SJCRH30 (cell line): Measurements from ENCODE around the gene EARS2. TPM values are rescaled to one million over a fixed set of nuclear protein-coding genes. Genes with fewer than 3 reads are reported as not detected.
A peak's percentile ranks its signal among the peaks of the same experiment; 100 is the strongest.
"Not testable (repeated sequence)": the region's sequence is repeated elsewhere in the genome, so short reads cannot be mapped to it uniquely, and the experiment has no call there.

Source experiments
- DNase-seq, 2 experiments: peaks; one replicate each; pipeline ENCODE4 v3.0.0-alpha.2; 2015 to 2020
- H3K27ac ChIP-seq: fragments of 250-450 bp; sonication (Bioruptor Pico); 2 replicates; pipeline ENCODE4 v1.5.1; 2020; ENCODE audit warnings: mild to moderate bottlenecking, moderate library complexity
- H3K27me3 ChIP-seq: fragments of 250-450 bp; sonication (Bioruptor Pico); 2 replicates; pipeline ENCODE4 v1.5.1; 2020; ENCODE audit warnings: mild to moderate bottlenecking, moderate library complexity
- H3K36me3 ChIP-seq: fragments of 250-450 bp; sonication (Bioruptor Pico); 2 replicates; pipeline ENCODE4 v1.5.1; 2020; ENCODE audit warnings: mild to moderate bottlenecking, moderate library complexity
- H3K4me1 ChIP-seq: fragments of 250-450 bp; sonication (Bioruptor Pico); 2 replicates; pipeline ENCODE4 v1.5.1; 2020; ENCODE audit warnings: mild to moderate bottlenecking, moderate library complexity
- H3K4me3 ChIP-seq: fragments of 250-450 bp; sonication (Bioruptor Pico); 2 replicates; pipeline ENCODE4 v1.5.1; 2020; ENCODE audit warnings: mild to moderate bottlenecking, moderate library complexity
- H3K9me3 ChIP-seq: fragments of 250-450 bp; sonication (Bioruptor Pico); replicated peaks from 2 replicates; pipeline ENCODE4 v1.5.1; 2020; ENCODE audit warnings: mild to moderate bottlenecking, moderate library complexity
- total RNA-seq: library from RNA; depleted of rRNA; stranded (reverse); fragments of >200 nt; shearing (Covaris generic); gene quantifications from 2 replicates; pipeline ENCODE4 v1.2.3, GENCODE V29; 2014; rRNA removed

Gene EARS2
- total RNA-seq: 24.1 and 25.9 TPM in 2 replicates

GRCh38 chr16:23556881-23557778 is at the start of gene EARS2, which contains the start of gene UBFD1:
Gene EARS2 (minus strand): TSS chr16:23557350. CDS start chr16:23557343, 7 bp downstream.
Gene UBFD1 (plus strand): TSS chr16:23557727. CDS start chr16:23557743, 16 bp downstream.
- peaks cover 25% of the 10 kb centered on the region for H3K36me3 ChIP-seq
- no peaks in the 10 kb centered on the region for H3K9me3 ChIP-seq
- no peaks in the 10 kb centered on the region for H3K27me3 ChIP-seq
- peak within 1 kb of the TSS; percentile 91 for H3K27ac ChIP-seq
- DNase-seq: peak; percentile 98
- H3K4me3 ChIP-seq: peak within 1 kb of the TSS; percentile 95
- H3K4me1 ChIP-seq: no peaks in the 10 kb centered on the region

DNA sequence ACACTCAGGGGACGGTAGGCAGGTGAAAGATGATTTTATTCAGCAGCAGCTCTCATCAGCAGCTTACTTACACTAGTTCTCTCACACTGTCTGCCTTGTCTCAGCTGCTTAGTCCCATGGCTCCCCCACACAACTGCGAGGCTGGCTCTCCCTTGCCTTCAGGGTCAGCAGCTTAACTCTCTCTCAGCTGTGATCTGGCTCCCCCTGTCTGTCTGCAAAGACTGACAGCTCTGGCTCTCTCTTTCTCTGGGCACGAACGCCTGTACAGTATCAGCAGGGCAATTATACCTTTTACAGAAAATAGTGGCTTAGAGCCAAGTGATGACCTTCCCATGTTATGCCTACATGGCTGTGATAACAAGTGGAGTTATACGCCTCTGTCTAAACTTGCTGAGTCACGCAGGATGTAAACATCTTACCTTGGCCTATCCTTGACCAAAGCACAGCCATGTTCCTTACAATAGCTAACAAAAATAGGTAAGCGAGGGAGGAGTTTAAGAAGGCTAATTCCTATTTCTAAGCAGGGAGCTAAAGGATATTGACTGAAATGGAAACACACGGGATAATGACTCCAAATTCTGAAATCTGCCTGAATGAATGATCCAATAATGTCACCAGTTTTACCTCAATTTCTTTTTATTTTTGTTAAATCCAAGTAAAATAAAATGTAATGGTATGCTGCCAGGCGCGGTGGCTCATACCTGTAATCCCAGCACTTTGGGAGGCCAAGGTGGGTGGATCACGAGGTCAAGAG is 40.0 kb upstream of the EARS2 start:
- no peaks in the 10 kb centered on the region; the same call in 1 of the 2 replicates for H3K4me1 ChIP-seq
- H3K9me3 ChIP-seq: no peaks in the 10 kb centered on the region
- no peak overlapping the region for H3K4me3 ChIP-seq
- DNase-seq: peak in 1 of 2 experiments; percentile 16
- no peaks in the 10 kb centered on the region for H3K27me3 ChIP-seq
- H3K36me3 ChIP-seq: peaks cover 17% of the 10 kb centered on the region
- no peak overlapping the region for H3K27ac ChIP-seq

- peaks cover 28% of the 10 kb centered on the region for H3K36me3 ChIP-seq
- H3K4me1 ChIP-seq: no peaks in the 10 kb centered on the region; the same call in 1 of the 2 replicates
- H3K27me3 ChIP-seq: no peaks in the 10 kb centered on the region
- peak within 1 kb of the TSS; percentile 89 for H3K4me3 ChIP-seq
- DNase-seq: peak; percentile 81 to 89
- peak within 1 kb of the TSS; percentile 61 for H3K27ac ChIP-seq
- H3K9me3 ChIP-seq: no peaks in the 10 kb centered on the region
These were observed 39.0 kb upstream of the EARS2 start, which contains the start of gene NDUFAB1 for GRCh38 chr16:23595951-23596720. Gene NDUFAB1 (minus strand): TSS chr16:23596316. CDS start chr16:23596290, 26 bp downstream.

- H3K27me3 ChIP-seq: no peaks in the 10 kb centered on the region
- DNase-seq: peak in 1 of 2 experiments; percentile 8
- H3K4me1 ChIP-seq: no peaks in the 10 kb centered on the region; the same call in 1 of the 2 replicates
- peaks cover 32% of the 10 kb centered on the region for H3K36me3 ChIP-seq
- H3K9me3 ChIP-seq: no peaks in the 10 kb centered on the region
- H3K4me3 ChIP-seq: peak overlapping the region; percentile 89
- H3K27ac ChIP-seq: peak overlapping the region; percentile 61
These were observed 38.2 kb upstream of the EARS2 start for GRCh38 chr16:23595246-23595950.

DNA sequence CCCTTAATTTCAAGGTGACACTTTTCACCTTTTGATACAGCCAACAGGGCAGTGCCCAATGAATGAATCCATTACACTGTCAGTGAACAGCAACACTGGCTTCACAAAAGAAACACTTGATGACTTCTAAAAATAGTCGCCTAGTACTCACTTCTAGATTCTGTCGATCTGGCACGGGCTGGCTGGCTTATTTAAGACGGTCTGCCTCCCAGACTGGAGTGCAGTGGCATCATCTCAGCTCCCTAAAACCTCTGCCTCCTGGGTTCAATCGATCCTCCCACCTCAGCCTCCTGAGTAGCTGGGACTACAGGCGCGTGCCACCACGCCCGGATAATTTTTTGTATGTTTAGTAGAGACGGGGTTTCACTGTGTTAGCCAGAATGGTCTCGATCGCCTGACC is 37.0 kb upstream of the EARS2 start:
- Histone ChIP-seq H3K9me3 (no peaks in the 10 kb centered on the region), H3K4me1 (no peaks in the 10 kb centered on the region; the same call in 1 of the 2 replicates), H3K27me3 (no peaks in the 10 kb centered on the region), H3K4me3 (no peak overlapping the region), H3K27ac (no peak overlapping the region), H3K36me3 (peaks cover 36% of the 10 kb centered on the region)
- DNase-seq: no peak

DNA sequence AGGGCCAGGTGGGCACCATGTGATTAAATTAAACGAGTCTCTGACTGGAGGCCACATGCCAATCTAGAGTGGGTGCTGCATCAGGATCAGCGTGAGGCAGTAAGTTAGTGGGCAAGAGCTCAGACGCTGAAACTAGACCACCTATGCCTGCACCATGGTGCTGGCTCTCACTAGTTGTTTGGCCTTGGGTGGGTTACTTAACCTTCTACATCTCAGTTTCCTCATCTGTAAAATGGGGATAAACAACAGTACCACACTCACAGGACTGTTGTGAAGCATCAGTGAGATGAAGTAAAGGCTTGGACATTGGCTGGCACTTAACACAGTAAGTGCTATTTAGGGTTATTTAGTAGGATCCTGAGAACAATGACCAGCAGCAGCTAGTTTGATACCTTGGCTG is 33.0 kb upstream of the EARS2 start:
- H3K4me3 ChIP-seq: no peak overlapping the region
- H3K36me3 ChIP-seq: peaks cover 54% of the 10 kb centered on the region
- H3K9me3 ChIP-seq: no peaks in the 10 kb centered on the region
- H3K27me3 ChIP-seq: no peaks in the 10 kb centered on the region
- no peak for DNase-seq
- no peaks in the 10 kb centered on the region; the same call in 1 of the 2 replicates for H3K4me1 ChIP-seq
- no peak overlapping the region for H3K27ac ChIP-seq

- DNase-seq: no peak
- H3K4me1 ChIP-seq: no peaks in the 10 kb centered on the region
- H3K27me3 ChIP-seq: no peaks in the 10 kb centered on the region
- peaks cover 51% of the 10 kb centered on the region for H3K36me3 ChIP-seq
- no peak overlapping the region for H3K4me3 ChIP-seq
- H3K9me3 ChIP-seq: no peaks in the 10 kb centered on the region
- no peak overlapping the region for H3K27ac ChIP-seq
These were observed 30.6 kb upstream of the EARS2 start for GRCh38 chr16:23587726-23588125.

DNA sequence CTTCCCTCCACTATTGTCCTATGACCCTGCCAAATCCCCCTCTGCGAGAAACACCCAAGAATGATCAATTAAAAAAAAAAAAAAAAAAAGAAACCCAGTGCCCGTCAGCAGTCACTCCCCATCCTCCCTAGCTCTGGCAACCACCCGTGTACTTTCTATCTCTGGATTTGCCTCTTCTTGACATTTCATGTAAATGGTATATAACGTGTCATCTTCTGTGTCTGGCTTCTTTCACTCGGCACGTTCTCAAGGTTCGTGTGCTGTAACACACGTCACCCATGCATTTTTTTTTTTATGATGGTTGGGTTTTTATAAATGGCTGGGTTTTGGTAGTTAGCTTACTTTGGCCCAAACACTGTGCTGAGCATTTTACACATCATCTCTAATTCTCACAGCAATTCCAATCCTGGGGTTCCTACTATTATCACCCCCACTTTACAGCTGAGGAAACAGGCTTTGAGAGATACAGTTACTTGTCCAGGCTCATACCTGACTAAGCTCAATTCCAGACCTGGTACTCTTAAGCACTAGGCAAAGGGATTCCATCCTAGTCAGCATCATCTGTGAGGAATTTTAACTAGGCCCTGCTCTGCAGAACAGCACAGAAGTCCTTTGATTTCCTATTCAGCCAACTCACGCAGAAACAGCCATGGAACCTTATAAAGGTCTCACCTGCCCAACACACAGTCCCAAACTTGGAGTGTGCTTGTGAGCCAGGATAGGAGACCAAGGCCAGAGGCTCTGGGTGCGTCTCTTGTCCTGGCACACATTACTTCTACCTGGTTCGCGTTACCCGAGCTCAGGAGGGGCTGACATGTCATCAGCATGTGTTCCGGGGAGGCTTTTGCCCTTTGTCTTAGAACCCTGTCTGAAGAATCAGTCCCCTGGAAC is 27.3 kb upstream of the EARS2 start:
- Histone ChIP-seq H3K4me3 (no peak overlapping the region), H3K27me3 (no peaks in the 10 kb centered on the region), H3K36me3 (peaks cover 43% of the 10 kb centered on the region), H3K27ac (no peak overlapping the region), H3K9me3 (no peaks in the 10 kb centered on the region), H3K4me1 (no peaks in the 10 kb centered on the region)
- DNase-seq: no peak

GRCh38 chr16:23583271-23583670 is 26.1 kb upstream of the EARS2 start:
- H3K27me3 ChIP-seq, DNase-seq, H3K4me3 ChIP-seq, H3K27ac ChIP-seq, H3K4me1 ChIP-seq, H3K9me3 ChIP-seq: not testable (repeated sequence)
- peaks cover 42% of the 10 kb centered on the region for H3K36me3 ChIP-seq

- Histone ChIP-seq H3K27me3 (no peaks in the 10 kb centered on the region), H3K36me3 (peaks cover 35% of the 10 kb centered on the region), H3K4me3 (no peak overlapping the region), H3K9me3 (no peaks in the 10 kb centered on the region), H3K27ac (no peak overlapping the region), H3K4me1 (no peaks in the 10 kb centered on the region)
- DNase-seq: no peak
These were observed 24.6 kb upstream of the EARS2 start for GRCh38 chr16:23581764-23582163.

DNA sequence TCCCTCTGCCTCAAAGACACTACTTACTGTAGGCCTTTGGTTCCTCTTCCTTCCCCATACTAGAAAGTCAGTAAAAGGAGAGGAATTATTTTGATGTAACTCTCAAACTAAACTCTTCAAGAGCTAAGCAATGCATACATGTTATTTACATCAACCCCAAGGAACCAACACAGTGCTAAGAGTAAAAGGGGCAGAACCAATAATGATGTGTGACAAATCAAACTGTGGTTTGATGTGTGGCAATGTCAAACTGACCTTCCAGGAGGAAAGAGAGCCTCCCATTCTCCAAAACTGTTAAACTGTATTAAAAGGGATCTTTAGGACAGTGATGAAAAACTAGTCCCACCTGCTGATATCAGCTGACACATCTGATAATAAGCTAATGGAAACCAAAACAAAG is 23.2 kb upstream of the EARS2 start:
- DNase-seq: no peak
- Histone ChIP-seq H3K27ac (no peak overlapping the region), H3K4me3 (no peak overlapping the region), H3K9me3 (no peaks in the 10 kb centered on the region), H3K4me1 (no peaks in the 10 kb centered on the region), H3K36me3 (peaks cover 29% of the 10 kb centered on the region), H3K27me3 (no peaks in the 10 kb centered on the region)

DNA sequence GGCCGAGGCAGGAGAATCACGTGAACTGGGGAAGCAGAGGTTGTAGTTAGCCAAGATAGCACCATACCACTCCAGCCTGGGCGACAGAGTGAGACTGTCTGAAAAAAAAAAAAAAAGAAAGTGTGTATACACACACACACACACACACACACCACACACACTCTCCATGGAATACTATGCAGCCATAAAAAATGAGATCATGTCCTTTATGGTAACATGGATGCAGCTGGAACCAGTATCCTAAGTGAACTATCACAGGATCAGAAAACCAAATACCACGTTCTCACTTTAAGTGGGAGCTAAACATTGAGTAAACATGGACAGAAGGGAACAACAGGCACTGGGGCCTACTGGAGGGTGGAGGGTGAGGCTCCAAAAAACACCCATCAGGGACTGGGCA is 22.2 kb upstream of the EARS2 start:
- Histone ChIP-seq H3K4me3 (no peak overlapping the region), H3K36me3 (peaks cover 19% of the 10 kb centered on the region), H3K27ac (no peak overlapping the region), H3K9me3 (no peaks in the 10 kb centered on the region), H3K27me3 (no peaks in the 10 kb centered on the region), H3K4me1 (no peaks in the 10 kb centered on the region)
- DNase-seq: no peak
